TTC549 (cell line): ENCODE data around the gene ARID3C.

Experiments
- FAIRE-seq: peaks from 2 replicates; lab custom pipeline; 2012; peaks lifted over from hg19 to GRCh38; lab: Jason Lieb, UNC

ARID3C gene

GRCh38 chr9:34628656-34629490, at the start of gene ARID3C:
Gene ARID3C (minus strand): TSS chr9:34629066. CDS start chr9:34628014, 1,052 bp downstream.
- no peak for FAIRE-seq

DNA sequence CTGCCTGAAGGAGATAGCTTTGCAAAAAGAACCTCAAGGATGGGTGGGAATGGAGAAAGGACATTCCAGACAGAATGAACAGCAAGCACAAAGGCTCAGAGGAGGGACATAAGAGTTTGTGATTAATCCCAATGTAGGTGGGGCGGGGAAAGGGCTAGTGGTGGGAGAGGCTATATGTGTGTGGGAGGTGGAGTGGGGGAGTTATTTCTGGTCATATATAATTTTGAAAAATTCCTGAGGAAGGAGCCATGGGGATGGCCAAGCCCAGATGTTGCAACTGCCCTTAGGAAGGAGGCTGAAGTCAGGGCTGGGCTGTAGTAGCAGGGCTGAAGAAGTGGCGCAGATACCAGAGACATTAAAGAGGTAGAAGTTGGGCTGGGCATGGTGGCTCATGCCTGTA, 47.0 kb upstream of the ARID3C start:
- FAIRE-seq = no peak

DNA sequence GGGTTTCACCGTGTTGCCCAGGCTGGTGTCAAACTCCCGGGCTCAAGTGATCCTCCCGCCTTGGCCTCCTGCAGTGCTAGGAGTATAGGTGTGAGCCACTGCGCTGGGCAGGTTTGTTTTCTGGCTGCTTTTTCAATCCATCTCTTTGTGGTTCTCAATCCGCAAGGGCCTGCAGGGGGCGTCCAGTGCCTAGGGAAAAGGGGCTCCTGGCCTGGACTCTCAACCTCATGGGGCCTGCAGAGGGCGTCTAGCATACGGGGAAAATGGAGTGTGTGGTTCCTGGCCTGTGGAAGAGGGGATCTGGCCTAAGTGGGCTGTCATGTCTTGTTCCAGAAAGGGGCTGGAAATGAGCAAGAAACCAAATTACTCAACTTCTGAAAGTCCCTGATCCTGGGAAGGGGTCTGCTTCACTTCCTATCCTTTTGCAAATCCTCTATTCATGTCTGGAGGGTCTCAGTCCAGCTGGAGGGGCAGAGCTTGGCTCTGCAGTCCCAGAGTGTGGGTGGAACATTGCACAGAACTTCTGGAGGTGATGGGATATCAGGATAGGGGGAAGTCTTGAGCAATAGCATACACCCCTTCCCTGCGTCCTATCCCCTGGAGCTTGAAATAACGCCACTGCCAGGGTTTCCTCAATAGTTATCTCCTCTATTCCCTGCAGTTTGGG, 46.3 kb upstream of the ARID3C start:
- FAIRE-seq = no peak

- no peak for FAIRE-seq
Observed at GRCh38 chr9:34674440-34674839, 45.6 kb upstream of the ARID3C start.

DNA sequence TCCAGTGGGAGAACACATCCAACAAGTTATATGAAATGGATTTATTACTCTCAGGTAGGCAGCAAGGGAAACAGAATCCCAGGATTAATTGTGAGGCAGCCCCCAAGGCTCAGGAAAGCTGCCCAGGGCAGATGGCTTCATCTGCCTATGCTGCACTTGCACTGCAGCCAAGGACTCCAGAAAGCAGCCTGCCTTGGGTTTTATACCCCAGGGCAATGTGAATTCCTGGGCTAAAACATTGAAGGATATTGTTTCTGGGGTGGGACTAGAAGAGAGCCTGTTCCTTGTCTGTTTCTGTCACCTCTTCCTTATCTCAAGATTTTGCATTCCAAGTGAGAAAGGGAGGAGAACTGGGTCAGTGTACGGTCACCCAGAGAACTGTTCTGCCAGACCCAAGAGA, 42.4 kb upstream of the ARID3C start:
- no peak for FAIRE-seq

- FAIRE-seq = no peak
Observed at GRCh38 chr9:34669809-34670562, 41.1 kb upstream of the ARID3C start.

DNA sequence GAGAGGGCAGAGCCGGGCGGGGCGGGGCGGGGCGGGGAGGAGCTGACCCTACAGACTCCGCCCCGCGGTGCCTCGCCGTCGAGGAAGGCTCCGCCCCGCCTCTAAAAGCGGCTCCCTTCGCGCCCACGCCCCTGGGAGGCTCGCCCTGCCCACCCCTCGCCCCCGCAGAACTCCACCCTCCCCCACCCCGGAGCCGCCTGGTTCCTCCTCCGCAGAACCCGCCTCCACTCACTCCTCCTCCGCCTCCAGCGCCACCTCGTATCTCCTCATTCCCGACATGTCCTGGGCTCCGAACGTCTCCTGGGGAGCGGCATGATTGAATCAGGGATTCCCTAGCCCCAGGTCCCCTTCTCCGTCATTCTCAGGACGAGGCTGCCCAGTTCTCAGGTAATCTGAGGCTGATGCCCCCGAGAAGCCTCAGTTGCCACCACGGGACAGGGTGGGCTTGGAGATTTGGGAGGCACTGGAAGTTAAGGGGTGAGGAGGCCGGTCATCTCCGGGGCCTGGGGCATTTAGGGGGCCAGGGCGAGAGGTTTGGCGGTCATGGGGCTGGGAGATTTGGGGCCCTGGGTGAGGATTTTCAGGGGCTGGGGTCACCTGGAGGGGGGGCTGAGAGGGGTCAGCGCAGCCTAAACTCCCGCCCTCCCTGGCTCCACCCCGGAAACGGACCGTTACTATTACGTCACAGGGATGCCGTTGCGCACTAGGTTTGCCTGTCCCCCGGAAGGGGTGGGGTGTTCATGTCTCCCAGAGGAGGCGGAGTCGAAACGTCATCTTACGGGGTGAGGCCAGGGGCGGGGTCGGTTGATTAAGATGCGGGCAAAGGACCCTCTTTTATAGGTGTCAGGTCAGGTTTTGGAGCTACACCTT, 36.8 kb upstream of the ARID3C start:
- no peak for FAIRE-seq

DNA sequence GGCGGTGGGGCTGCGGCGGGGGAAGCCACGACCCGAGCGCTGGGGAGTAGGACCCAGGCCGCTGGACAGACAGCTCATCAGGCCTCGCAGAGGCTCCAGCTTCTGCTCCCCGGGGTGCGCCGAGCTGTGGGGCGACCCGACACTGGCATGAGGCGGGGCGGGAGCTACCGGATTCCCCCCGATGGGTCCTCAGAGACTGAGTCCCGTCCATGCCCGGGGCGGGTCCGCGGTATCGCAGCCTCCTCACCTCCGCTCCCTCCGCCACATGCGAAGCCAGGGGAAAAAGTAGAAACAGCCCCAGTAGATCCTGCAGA, 36.2 kb upstream of the ARID3C start:
- no peak for FAIRE-seq

DNA sequence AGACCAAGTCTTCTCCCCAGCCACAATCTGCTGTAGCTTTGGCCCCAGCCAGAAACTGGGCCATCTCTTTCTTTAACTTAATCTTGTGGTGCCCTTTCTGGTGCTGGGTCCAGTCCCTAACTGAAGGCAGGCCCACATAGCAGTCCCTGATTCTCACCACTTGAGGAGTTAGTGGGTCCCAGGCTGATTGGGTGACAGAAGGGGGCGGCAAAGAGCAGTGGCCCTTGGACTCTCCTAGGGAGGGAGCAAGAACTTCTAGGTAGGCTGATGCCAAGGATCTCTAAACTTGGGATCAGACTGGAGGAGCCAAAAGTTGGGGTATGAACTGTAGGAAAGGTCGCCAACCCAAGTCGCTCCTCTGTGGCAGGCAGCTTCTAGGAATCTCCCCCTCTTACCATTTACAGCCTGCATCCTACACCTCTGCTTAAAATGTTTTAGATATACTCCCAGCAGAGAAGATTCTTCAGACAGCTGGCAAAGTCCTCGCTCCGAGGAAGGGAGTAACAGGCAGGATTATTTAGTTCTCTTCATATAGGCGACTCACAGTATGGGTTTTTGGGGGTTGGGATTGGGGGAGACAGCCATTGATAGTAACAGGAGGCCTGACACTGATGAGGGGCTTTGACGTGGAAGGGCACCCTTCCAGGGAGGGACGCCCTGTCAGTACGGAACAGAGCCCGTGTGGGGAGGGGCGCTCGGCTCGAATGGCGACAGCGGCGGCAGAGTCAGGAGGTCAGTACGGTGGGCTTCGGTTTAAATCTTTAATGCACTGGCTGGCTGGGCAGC, 35.6 kb upstream of the ARID3C start:
- no peak for FAIRE-seq

GRCh38 chr9:34663303-34663605, 34.4 kb upstream of the ARID3C start:
- no peak for FAIRE-seq

DNA sequence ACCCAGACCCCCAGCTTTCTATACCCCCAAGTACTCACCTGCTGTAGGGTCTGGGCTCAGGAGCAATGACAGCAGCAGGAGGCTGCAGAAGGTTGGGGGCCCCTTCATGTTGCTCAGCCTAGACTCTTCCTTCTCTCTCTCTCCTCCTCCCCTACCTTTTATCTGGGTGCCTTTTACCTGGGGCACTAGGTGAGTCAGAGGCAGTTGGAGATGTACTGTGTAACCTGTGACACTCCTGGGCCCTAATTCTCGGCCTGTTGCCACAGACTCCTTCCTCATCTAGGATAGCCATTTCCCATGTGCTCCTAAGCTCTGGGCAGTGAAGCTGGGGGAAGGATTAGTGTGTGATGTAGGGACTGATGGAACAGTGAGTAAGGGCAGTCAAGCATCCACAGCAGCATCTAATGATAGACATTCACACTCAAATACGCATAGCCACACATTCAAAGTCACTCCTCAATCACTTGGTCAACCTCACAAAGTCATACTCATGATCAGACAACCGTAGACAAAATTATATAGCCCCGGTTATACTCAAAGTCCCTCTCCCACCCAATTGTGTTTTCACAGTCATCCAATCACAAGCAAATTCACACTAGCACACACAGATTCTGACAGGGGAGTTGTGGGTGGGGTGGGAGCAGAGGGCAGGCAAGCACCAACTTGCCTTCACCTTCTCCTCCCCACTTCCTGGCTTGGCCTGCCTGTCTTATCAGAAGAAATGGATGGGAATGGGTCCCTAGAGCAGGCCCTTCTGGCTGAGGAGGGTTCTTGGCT, 33.8 kb upstream of the ARID3C start, which contains the start of gene CCL27:
Gene CCL27, minus strand, starts transcription at position 132 of the 777 bp plus-strand sequence. Its CDS starts 24 bp downstream, at position 108.
- FAIRE-seq = no peak

- no peak for FAIRE-seq
Observed at GRCh38 chr9:34659592-34660253, 30.9 kb upstream of the ARID3C start.

GRCh38 chr9:34658461-34658860, 29.6 kb upstream of the ARID3C start:
- no peak for FAIRE-seq

- FAIRE-seq = no peak
Observed at GRCh38 chr9:34656992-34657391, 28.1 kb upstream of the ARID3C start.

DNA sequence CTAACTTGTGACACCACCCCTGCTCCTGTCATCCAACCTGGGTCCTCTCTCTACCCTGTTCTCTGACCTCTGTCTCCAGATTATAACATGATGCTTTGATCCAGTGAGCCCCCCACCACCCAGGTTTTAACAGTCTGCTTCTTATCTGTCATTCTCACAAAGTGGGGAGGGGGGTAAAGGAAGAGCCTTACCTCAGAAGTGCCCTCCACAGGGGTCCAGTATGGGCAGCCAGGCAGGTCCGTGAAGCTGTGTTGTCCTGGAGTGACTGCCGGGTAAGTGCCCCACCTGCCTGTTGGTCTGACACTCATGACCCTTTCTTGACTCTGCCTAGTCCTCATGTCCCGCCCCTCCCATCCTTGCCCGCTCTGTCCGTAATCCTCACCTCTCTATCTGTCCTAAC, 26.5 kb upstream of the ARID3C start:
- FAIRE-seq = no peak

DNA sequence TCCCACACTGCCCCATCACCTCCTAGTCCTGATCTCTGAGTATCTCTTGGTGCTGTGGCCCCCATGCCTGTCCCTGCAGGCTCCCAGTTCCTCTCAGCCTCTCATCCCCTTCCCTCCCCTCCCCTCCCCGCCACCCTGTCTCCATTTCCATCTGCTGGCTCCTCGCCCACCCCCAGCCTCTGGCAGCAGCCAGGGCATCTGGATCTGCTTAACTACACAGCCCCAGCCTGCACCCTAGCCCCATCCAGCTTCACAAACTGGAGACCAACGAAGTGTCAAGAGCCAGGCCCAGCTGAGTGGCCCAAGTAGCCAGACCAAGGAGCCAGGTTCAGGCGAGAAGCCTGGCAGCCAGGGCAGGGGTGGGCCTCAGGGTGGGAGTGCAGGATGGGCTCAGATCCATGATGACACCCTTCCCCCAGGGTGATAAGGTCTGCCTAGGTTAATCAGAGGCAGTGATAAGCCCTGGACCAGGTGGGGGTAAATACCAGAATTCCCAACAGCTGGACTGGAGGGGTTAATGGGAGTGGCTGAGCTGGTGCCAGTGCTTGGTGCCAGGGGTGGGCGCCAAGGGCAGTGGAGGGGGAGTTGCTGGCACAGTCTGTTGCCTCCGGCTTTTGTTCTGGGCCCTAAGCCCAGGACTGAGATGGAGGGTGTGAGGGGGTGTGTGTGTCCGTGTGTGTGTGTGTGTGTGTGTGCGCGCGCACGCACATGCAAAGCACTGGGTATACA, 25.6 kb upstream of the ARID3C start:
- FAIRE-seq = no peak

DNA sequence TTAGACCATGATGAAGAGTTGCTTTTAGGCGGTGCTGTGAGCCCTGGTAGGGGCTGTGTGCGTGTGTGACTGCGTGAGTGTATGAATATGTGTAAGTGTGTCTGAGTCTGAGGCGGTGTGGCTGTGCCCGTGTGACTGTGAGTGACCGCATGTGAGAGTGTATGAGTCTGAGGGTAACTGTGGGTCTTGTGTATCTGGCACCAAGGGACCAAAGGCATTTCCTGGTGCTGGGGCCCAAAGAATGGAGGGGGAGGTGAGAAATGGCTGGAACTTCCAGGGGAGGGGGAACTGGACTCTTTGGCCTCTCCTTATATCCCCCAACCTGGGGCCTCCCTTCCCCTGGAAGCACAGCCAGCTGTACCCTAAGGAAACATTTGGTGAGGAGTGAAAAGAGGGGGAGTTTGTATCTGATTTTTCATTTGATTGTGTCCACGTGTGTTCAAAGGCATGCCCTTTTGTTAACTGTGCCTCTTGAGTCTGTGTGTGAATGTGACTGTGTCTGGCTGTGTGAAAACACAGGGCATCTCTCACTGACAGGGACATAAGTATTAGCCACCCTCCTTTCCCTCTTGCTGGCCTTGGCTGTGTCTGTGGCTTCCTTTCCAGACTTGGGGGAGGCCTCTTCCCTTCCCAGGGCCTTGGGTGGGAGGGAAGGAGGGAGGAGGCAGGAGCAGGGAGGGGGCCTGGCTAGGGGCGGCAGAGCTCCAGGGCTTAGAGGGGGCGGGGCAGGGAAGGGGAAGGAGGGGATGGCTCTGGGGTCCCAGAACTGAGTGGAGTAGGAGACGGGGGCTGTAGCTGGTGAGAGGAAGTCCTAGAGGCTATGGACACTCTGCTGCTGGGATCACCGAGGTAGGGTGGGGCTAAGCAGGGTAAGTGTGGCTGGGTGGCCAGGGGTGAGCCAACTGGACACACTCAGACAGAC, 24.5 kb upstream of the ARID3C start:
- no peak for FAIRE-seq

- no peak for FAIRE-seq
Observed at GRCh38 chr9:34652602-34653000, 23.7 kb upstream of the ARID3C start.
